ENCODE data around the gene XPO6. TPM values are rescaled to one million over a fixed set of nuclear protein-coding genes. Genes with fewer than 3 reads are reported as not detected.

The XPO6 gene
- total RNA-seq, 1 experiment from 2014 or later = 162 TPM

DNA sequence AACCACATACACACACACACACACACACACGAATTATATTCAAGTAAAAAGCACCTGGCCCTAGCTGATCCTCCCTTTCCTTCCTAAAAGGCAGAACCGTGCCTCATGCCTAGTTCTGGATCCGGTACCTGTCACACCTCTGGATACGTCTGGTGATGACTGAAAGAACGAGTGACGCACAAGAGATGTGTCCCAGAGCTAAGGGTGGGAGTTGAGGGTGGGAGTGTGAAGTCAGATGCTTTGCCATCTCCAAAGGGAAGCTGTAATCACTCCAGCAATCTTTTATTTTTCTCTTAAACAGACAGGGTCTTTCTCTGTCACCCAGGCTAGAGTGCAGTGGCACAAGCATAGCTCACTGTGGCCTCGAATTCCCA is 121.8 kb downstream of the XPO6 start:
- H3K4me2 ChIP-seq (ENCODE audit: low read length) = no peak overlapping the region
- H4K20me1 ChIP-seq (ENCODE audit: insufficient read depth) = no peaks in the 10 kb centered on the region
- no peaks in the 10 kb centered on the region for H3K79me2 ChIP-seq (ENCODE audit: insufficient read depth, low read length)
- ChIA-PET CTCF (no interaction called here), RAD21 (ENCODE audit: low non-redundant PET in 1 of 2, low total read pairs in 2 of 2, uncharacterized antibody in 2 of 2, unreplicated experiment in 2 of 2) (no interaction called here), POLR2A (no interaction called here)
- H3K4me1 ChIP-seq (ENCODE audit: control insufficient read depth in 1 of 2, insufficient read depth in 2 of 2, low read length in 2 of 2) = peaks cover 5 to 16% of the 10 kb centered on the region in 2 experiments; a peak in 3 of 4 replicates
- no peak overlapping the region for H2AFZ ChIP-seq (ENCODE audit: low read depth, low read length, poor library complexity, severe bottlenecking)
- no peaks in the 10 kb centered on the region for H3K27me3 ChIP-seq (ENCODE audit: insufficient read depth, low read length)
- no peak for ATAC-seq
- H3K9ac ChIP-seq (ENCODE audit: low read length) = no peak overlapping the region
- intact Hi-C loops (cut with micrococcal nuclease) = no loop called here
- DNase-seq (ENCODE audit: low read depth, low spot score) = no peak
- H3K27ac ChIP-seq (ENCODE audit: low read depth, low read length) = no peak overlapping the region
- H3K4me3 ChIP-seq (replicated peaks in 1 of 2; ENCODE audit: low read depth in 1 of 2, low read length in 2 of 2) = no peak overlapping the region
- 0 out of 4 replicates have a peak, but pooled peaks cover 0 to 3% of the 10 kb centered on the region in 2 experiments for H3K36me3 ChIP-seq (ENCODE audit: control insufficient read depth in 1 of 2, insufficient read depth in 2 of 2, low read length in 2 of 2)
- BruUV-seq (replicated peaks) = no TSS peak
- H3K9me2 ChIP-seq (ENCODE audit: insufficient read depth) = no peaks in the 10 kb centered on the region
- TF ChIP-seq JUND (IDR thresholded peaks at IDR 0.05) = no peak
- no peak for TF ChIP-seq EZH2 (IDR thresholded peaks at IDR 0.05)
- H3K9me3 ChIP-seq (ENCODE audit: control insufficient read depth in 1 of 2, insufficient read depth in 1 of 2, low read depth in 1 of 2, low read length in 2 of 2) = no peaks in the 10 kb centered on the region

DNA sequence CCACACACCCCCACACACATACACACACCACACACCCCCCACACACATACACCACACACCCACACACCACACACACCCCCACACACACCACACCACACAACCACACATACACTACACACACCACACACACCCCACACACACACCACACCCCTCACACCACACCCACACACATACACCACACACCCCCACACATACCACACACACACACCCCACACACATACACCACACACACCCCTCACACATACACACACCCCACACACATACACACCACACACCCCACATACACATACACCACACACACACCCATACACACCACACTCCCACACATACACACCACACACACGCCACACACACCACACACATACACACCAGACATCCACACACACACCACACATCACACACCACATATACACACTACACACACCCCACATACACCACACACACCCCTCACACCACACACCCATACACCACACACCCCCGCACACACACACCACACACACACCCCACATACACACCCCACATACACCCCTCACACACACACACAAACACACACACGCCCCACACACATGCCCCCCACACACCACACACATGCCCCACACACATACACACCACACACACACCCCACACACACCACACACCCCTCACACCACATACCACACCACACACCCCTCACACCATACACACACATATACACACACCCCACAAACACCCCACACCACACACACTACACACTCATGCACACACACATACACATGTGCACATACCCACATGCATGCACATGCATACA is 122.4 kb downstream of the XPO6 start:
- Histone ChIP-seq H3K36me3 (ENCODE audit: control insufficient read depth in 1 of 2, insufficient read depth in 2 of 2, low read length in 2 of 2) (0 out of 4 replicates have a peak, but pooled peaks cover 0 to 3% of the 10 kb centered on the region in 2 experiments), H3K9ac (ENCODE audit: low read length) (no peak overlapping the region), H3K4me1 (ENCODE audit: control insufficient read depth in 1 of 2, insufficient read depth in 2 of 2, low read length in 2 of 2) (peaks cover 5 to 16% of the 10 kb centered on the region in 2 experiments; a peak in 3 of 4 replicates), H4K20me1 (ENCODE audit: insufficient read depth) (no peaks in the 10 kb centered on the region), H3K79me2 (ENCODE audit: insufficient read depth, low read length) (no peaks in the 10 kb centered on the region), H3K27me3 (ENCODE audit: insufficient read depth, low read length) (no peaks in the 10 kb centered on the region), H3K9me2 (ENCODE audit: insufficient read depth) (no peaks in the 10 kb centered on the region), H3K4me3 (replicated peaks in 1 of 2; ENCODE audit: low read depth in 1 of 2, low read length in 2 of 2) (no peak overlapping the region), H3K27ac (ENCODE audit: low read depth, low read length) (no peak overlapping the region), H3K9me3 (ENCODE audit: control insufficient read depth in 1 of 2, insufficient read depth in 1 of 2, low read depth in 1 of 2, low read length in 2 of 2) (no peaks in the 10 kb centered on the region), H3K4me2 (ENCODE audit: low read length) (no peak overlapping the region), H2AFZ (ENCODE audit: low read depth, low read length, poor library complexity, severe bottlenecking) (no peak overlapping the region)
- CTCF ChIA-PET = no interaction called here
- intact Hi-C loops (cut with micrococcal nuclease) = no loop called here
- POLR2A ChIA-PET = no interaction called here
- no TSS peak for BruUV-seq (replicated peaks)
- DNase-seq (ENCODE audit: low read depth, low spot score) (no peak), ATAC-seq (no peak)
- no peak for TF ChIP-seq CEBPB (IDR thresholded peaks at IDR 0.05; ENCODE audit: low read depth)
- TF ChIP-seq, protein P1, sequence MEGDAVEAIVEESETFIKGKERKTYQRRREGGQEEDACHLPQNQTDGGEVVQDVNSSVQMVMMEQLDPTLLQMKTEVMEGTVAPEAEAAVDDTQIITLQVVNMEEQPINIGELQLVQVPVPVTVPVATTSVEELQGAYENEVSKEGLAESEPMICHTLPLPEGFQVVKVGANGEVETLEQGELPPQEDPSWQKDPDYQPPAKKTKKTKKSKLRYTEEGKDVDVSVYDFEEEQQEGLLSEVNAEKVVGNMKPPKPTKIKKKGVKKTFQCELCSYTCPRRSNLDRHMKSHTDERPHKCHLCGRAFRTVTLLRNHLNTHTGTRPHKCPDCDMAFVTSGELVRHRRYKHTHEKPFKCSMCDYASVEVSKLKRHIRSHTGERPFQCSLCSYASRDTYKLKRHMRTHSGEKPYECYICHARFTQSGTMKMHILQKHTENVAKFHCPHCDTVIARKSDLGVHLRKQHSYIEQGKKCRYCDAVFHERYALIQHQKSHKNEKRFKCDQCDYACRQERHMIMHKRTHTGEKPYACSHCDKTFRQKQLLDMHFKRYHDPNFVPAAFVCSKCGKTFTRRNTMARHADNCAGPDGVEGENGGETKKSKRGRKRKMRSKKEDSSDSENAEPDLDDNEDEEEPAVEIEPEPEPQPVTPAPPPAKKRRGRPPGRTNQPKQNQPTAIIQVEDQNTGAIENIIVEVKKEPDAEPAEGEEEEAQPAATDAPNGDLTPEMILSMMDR (IDR thresholded peaks at IDR 0.05 in 2 of 3, conservative IDR thresholded peaks at IDR 0.05 in 1 of 3; ENCODE audit: borderline replicate concordance in 1 of 3, insufficient read depth in 1 of 3, low read depth in 2 of 3, low read length in 2 of 3) = no peak
- RAD21 ChIA-PET (ENCODE audit: low non-redundant PET in 1 of 2, low total read pairs in 2 of 2, uncharacterized antibody in 2 of 2, unreplicated experiment in 2 of 2) = no interaction called here

Measured in HCT116 (cell line).